ENCODE measurements around the gene IL17RD. TPM values are rescaled to one million over a fixed set of nuclear protein-coding genes. Genes with fewer than 3 reads are reported as not detected.

IL17RD gene
- total and polyA plus RNA-seq, 9 of the 15 experiments (the other 6 are each of a cell fraction or from before 2014, with no cell fraction given), result under 0.01 to 0.09 (median 0.04) TPM; not detected in 4

DNA sequence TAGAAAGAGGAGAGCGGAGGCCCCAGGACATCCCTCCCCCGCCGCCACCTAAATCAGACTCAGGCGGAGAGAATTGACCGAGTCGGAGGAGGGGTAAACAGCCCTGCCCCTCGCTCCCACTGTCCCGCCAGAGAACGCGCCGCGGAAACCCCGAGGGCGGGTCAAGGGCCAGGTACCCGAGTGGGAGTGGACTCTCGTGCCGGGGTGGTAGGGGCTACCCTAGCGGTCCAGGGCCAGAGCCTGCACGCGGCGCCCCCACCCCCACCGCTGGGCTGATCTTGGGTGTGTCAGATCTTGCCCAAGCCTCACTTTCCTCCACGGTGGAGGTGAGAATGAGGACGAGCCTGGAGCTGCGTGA is 85.7 kb downstream of the IL17RD start (continued):
- TF ChIP-seq ZNF79 (CRISPR knock-in tag; IDR thresholded peaks at IDR 0.05; ENCODE audit: low read depth) (no peak), ZKSCAN3 (CRISPR knock-in tag; IDR thresholded peaks at IDR 0.05) (no peak), CXXC5 (CRISPR knock-in tag; IDR thresholded peaks at IDR 0.05) (peak; percentile 41; the same call in 1 of the 2 replicates), ZNF609 (CRISPR knock-in tag; IDR thresholded peaks at IDR 0.05; ENCODE audit: borderline replicate concordance) (no peak), HMGN3 (IDR thresholded peaks at IDR 0.05; ENCODE audit: borderline replicate concordance, extremely low read depth, insufficient read length, low read depth, low read length) (no peak), NFE2 (IDR thresholded peaks at IDR 0.05; ENCODE audit: low read depth) (no peak), PTTG1 (tag; IDR thresholded peaks at IDR 0.05; ENCODE audit: low read depth) (no peak), IRF2 (CRISPR knock-in tag; IDR thresholded peaks at IDR 0.05) (no peak), RREB1 (CRISPR knock-in tag; IDR thresholded peaks at IDR 0.05) (no peak), CEBPB (tag; IDR thresholded peaks at IDR 0.05) (0 out of 2 replicates have a peak, but pooled peaks have one; percentile 20), ZNF184 (CRISPR knock-in tag; IDR thresholded peaks at IDR 0.05) (no peak)
- TF ChIP-seq, protein P1, sequence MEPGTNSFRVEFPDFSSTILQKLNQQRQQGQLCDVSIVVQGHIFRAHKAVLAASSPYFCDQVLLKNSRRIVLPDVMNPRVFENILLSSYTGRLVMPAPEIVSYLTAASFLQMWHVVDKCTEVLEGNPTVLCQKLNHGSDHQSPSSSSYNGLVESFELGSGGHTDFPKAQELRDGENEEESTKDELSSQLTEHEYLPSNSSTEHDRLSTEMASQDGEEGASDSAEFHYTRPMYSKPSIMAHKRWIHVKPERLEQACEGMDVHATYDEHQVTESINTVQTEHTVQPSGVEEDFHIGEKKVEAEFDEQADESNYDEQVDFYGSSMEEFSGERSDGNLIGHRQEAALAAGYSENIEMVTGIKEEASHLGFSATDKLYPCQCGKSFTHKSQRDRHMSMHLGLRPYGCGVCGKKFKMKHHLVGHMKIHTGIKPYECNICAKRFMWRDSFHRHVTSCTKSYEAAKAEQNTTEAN (CRISPR knock-in tag; IDR thresholded peaks at IDR 0.05), result no peak
- TF ChIP-seq, protein P2, sequence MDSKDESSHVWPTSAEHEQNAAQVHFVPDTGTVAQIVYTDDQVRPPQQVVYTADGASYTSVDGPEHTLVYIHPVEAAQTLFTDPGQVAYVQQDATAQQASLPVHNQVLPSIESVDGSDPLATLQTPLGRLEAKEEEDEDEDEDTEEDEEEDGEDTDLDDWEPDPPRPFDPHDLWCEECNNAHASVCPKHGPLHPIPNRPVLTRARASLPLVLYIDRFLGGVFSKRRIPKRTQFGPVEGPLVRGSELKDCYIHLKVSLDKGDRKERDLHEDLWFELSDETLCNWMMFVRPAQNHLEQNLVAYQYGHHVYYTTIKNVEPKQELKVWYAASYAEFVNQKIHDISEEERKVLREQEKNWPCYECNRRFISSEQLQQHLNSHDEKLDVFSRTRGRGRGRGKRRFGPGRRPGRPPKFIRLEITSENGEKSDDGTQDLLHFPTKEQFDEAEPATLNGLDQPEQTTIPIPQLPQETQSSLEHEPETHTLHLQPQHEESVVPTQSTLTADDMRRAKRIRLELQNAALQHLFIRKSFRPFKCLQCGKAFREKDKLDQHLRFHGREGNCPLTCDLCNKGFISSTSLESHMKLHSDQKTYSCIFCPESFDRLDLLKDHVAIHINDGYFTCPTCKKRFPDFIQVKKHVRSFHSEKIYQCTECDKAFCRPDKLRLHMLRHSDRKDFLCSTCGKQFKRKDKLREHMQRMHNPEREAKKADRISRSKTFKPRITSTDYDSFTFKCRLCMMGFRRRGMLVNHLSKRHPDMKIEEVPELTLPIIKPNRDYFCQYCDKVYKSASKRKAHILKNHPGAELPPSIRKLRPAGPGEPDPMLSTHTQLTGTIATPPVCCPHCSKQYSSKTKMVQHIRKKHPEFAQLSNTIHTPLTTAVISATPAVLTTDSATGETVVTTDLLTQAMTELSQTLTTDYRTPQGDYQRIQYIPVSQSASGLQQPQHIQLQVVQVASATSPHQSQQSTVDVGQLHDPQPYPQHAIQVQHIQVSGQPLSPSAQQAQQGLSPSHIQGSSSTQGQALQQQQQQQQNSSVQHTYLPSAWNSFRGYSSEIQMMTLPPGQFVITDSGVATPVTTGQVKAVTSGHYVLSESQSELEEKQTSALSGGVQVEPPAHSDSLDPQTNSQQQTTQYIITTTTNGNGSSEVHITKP (IDR thresholded peaks at IDR 0.05; ENCODE audit: partially characterized antibody), result peak; percentile 95

Measured in K562 (cell line).